CD4-positive, alpha-beta T cell treated with Interleukin-6 at 100 ng/mL for 8 hours (primary cell): ENCODE results near the gene AJAP1.

Experiments
- DNase-seq: peaks from one replicate; pipeline ENCODE4 v3.0.0-alpha.2; 2020; ENCODE audit warnings: mixed read lengths, low spot score

The AJAP1 gene

GRCh38 chr1:4734791-4735190 lies 80.4 kb downstream of the AJAP1 start:
- DNase-seq = no peak

GRCh38 chr1:4736254-4736653 lies 81.8 kb downstream of the AJAP1 start:
- no peak for DNase-seq

- no peak for DNase-seq
These were observed 87.5 kb downstream of the AJAP1 start for GRCh38 chr1:4741876-4742423.

- no peak for DNase-seq
These were observed 89.8 kb downstream of the AJAP1 start for GRCh38 chr1:4743978-4744750.

- no peak for DNase-seq
These were observed 91.2 kb downstream of the AJAP1 start for GRCh38 chr1:4745560-4745959.

GRCh38 chr1:4749406-4749805 lies 95.0 kb downstream of the AJAP1 start:
- no peak for DNase-seq

- DNase-seq = no peak
These were observed 95.8 kb downstream of the AJAP1 start for GRCh38 chr1:4750177-4750576.

- DNase-seq = no peak
These were observed 97.7 kb downstream of the AJAP1 start for GRCh38 chr1:4752059-4752458.

GRCh38 chr1:4754816-4755215 lies 100.4 kb downstream of the AJAP1 start:
- no peak for DNase-seq

GRCh38 chr1:4755301-4755845 lies 101.0 kb downstream of the AJAP1 start:
- DNase-seq = no peak

- DNase-seq = no peak
These were observed 101.6 kb downstream of the AJAP1 start for GRCh38 chr1:4755864-4756504.

- no peak for DNase-seq
These were observed 102.6 kb downstream of the AJAP1 start for GRCh38 chr1:4756851-4757580.

GRCh38 chr1:4759671-4760070 lies 105.3 kb downstream of the AJAP1 start:
- DNase-seq = no peak

GRCh38 chr1:4760088-4760487 lies 105.7 kb downstream of the AJAP1 start:
- no peak for DNase-seq

GRCh38 chr1:4761324-4761723 lies 106.9 kb downstream of the AJAP1 start:
- no peak for DNase-seq

- DNase-seq = no peak
These were observed 107.7 kb downstream of the AJAP1 start for GRCh38 chr1:4762146-4762545.

- no peak for DNase-seq
These were observed 112.9 kb downstream of the AJAP1 start for GRCh38 chr1:4767308-4767707.

- no peak for DNase-seq
These were observed 114.1 kb downstream of the AJAP1 start for GRCh38 chr1:4768553-4768952.

- DNase-seq = no peak
These were observed 115.3 kb downstream of the AJAP1 start for GRCh38 chr1:4769516-4770280.

- DNase-seq = no peak
These were observed 116.3 kb downstream of the AJAP1 start for GRCh38 chr1:4770713-4771112.

- no peak for DNase-seq
These were observed 116.9 kb downstream of the AJAP1 start for GRCh38 chr1:4771267-4771666.

- no peak for DNase-seq
These were observed 117.3 kb downstream of the AJAP1 start for GRCh38 chr1:4771721-4772120.
